HL-60/S4 treated with phorbol 12-myristate 13-acetate at 8.2 ng/mL for 4 days and 3 days (cell line): ENCODE data around the gene LRRC26.

Experiments used
- in situ Hi-C: fragments of 300-500 bp; cut with MboI; formaldehyde crosslinking; loops from 2 replicates; pipeline ENCODE4 v1.15.0; 2022; ENCODE audit warnings: low sequenced_read_pairs

The LRRC26 gene

GRCh38 chr9:137168904-137169856, 671 bp downstream of the LRRC26 start:
- in situ Hi-C loops, result no loop called here

DNA sequence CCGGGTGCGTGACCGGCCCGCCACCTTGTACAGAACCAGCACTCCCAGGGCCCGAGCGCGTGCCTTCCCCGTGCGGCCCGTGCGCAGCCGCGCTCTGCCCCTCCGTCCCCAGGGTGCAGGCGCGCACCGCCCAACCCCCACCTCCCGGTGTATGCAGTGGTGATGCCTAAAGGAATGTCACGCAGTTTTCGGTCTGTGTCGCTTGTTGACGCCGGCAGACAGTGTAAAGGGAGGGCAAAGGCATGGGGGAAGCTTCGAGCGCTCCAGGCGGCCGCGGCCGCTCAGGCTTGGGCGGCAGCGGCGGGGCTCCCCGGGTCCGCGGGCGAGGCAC, 1.3 kb downstream of the LRRC26 start:
- in situ Hi-C loops, result no loop called here

GRCh38 chr9:137167747-137168572, 1.9 kb downstream of the LRRC26 start:
- in situ Hi-C loops, result no loop called here

GRCh38 chr9:137167277-137167746, 2.5 kb downstream of the LRRC26 start:
- in situ Hi-C loops, result no loop called here

DNA sequence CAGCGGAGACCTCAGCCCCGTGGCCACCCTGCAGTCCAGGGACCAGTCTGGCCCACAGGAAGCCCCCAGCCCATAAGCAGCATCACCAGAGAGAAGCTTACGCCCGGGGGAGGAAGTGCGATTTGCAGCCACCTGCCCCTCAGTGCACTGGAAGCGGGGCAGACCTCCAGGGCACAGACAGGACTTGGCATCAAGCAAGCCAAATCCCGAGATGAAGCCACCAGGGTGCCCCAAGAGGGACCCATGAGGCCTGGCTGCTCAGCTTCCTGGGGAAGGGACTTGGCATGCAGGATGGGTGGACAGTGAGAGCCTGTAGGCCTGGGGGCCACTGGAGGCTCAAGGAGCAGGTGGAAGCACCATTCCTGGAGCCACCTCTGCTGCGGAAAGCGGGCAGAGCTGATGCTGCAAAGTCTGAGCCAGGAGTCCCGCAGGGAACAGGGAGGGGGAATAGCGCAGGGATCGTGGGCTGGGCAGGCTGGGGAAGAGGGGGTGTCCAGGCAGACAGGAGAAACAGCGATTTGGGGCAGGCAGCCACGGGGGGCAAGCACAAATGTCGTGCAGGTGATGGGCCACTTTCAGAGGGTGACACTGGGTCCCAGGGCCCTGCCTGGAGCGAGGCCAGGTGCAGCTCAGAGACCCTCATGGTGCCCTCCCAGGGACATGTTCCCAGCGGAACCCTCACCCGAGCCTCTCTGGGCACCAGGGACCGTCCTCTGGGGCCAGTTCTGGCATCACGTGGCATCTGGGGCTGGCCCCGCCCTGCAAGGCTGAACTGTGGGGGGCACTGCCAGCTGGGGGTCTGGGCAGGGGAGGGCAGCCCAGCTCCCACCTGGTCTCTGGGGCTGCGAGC, 3.2 kb downstream of the LRRC26 start:
- in situ Hi-C loops, result no loop called here

DNA sequence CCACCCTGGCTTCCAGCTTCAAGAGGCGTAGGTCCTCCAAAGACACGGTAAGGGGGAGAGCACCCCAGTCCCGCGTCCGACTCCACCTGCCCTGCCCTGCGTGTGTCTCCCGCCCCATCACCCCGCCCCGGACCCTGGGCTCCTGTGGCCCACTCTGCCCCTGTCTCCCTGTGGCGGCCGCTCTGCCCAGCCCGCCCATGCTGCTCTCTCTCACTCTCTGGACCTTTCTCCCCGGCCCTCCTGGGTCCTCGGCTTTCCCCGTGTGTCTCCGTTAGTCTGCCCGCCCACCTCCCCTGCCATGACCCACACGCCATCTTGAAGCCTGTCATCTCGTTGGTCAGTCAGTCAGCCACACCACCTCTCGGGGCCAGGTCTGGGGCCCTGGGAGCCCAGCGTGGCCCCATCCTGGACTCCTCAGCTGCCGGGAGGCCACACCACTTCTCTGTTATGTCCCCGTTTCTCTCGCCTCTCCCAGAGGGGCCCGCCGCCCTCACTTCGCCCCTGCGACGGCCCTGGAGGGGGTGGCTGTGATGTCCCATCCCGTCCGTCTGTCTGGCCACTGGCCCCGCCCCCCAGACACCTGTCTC, 4.5 kb downstream of the LRRC26 start:
- in situ Hi-C loops, result no loop called here

GRCh38 chr9:137164370-137165249, 5.2 kb downstream of the LRRC26 start:
- in situ Hi-C loops, result no loop called here

GRCh38 chr9:137163805-137164204, 6.0 kb downstream of the LRRC26 start:
- in situ Hi-C loops, result no loop called here

DNA sequence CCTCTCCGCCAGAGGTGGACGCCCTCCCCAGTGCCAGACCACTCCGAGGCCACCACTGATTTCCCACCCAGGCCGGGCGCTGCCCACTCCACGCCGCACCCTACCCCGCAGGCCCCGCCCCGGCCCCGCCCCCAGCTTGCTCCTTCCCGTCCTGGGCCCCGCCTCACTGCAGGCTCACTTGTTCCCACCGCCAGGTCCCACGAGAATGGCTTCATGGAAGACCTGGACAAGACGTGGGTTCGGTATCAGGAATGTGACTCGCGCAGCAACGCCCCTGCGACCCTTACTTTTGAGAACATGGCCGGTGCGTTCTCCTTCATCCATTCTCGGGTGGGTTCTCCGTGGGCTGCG, 6.5 kb downstream of the LRRC26 start:
- in situ Hi-C loops, result no loop called here

DNA sequence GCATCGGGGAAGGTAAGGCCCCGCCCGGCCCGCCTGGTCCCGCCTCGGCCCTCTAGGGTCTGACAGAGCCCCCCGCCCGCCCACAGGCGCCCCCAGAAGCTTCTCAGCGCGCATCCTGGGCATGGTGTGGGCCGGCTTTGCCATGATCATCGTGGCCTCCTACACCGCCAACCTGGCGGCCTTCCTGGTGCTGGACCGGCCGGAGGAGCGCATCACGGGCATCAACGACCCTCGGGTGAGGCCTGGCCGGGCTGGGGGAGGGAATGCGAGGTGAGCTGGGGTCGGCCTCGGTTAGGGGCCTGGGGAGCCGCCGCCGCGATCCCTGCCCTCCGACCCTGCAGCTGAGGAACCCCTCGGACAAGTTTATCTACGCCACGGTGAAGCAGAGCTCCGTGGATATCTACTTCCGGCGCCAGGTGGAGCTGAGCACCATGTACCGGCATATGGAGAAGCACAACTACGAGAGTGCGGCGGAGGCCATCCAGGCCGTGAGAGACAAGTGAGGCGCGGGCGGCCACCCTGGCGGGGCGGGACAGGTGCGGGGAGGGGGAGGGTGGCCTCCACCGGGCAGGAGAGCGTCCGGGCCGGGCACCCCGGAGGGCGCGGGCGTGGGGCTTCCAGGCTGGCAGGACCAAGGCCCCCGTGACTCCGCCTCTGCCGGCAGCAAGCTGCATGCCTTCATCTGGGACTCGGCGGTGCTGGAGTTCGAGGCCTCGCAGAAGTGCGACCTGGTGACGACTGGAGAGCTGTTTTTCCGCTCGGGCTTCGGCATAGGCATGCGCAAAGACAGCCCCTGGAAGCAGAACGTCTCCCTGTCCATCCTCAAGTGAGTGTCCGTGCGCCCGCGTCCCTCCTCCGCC, 7.1 kb downstream of the LRRC26 start:
- in situ Hi-C loops, result no loop called here

- in situ Hi-C loops, result no loop called here
Observed at GRCh38 chr9:137161558-137162486, 8.0 kb downstream of the LRRC26 start.

- in situ Hi-C loops, result no loop called here
Observed at GRCh38 chr9:137160716-137161557, 8.9 kb downstream of the LRRC26 start.

DNA sequence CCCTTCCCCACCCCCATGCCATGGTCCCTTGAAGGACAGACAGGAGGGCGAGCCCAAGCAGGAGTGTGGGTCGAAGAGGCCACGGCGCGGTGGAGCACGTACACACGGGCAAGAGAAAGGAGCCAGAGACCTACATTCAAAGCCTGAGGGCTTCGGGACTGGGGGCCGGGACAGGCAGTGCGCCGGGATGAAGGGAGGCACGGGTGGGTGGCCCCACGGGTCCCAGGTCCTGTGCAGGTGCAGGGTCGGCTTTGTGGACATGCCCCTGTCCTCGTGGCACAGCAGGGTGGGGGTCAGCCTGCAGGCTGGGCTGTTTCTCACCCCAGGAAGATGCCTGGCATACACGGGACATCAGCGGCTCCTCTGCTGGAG, 9.8 kb downstream of the LRRC26 start:
- in situ Hi-C loops, result no loop called here

DNA sequence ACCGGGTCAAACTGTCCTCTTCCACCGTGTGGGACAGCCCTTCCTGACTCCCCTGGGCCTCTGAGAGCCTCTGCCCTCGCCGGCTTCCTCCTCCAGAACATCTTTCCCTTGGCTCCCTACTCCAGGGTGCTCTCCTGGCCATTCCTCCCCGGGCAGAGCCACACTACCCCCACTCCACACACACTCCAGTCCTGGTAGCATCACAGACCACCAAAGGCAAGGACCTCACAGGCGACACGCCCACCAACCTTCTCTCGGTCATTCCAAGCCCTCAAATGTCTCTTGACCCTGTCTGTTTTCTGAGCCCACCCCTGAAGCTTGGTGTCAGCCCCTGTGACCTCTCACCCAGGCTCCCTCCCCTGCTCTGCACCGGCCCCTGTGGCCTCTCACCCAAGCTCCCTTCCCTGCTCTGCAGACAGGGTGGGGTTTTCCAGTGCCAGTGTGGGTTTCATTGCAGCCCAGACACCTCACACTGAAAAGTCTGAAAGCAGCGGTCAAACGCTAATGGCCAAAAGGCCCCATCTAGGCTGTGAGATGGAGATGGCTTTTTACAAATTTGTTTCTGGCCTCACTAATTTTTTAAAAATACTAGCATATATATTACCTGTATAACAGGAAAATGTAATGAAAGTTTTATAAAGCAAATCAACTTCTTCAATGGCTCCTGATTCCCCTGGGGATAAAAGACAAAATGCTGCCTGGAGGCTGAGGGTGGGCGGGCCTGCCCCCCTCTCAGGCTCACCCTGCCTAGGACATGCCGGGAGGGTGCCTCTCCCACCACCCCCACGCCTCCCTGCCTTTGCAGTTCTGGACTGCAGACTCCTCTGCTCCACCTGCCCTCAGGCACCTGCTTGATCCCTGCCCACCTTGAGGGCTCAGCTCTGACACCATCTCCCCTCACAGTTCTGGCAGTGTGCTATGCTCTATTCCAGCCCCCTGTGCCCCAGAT, 10.5 kb downstream of the LRRC26 start:
- in situ Hi-C loops, result no loop called here

GRCh38 chr9:137158625-137159024, 11.2 kb downstream of the LRRC26 start:
- in situ Hi-C loops, result no loop called here
